GM21528 (cell line): ENCODE measurements around the gene FBLN2.

Experiments
- ATAC-seq: cut with Tn5 transposase; IDR thresholded peaks from one replicate; pipeline ENCODE4 v1.9.1; 2021; ENCODE audit warnings: mild to moderate bottlenecking, moderate library complexity; ENCODE audit not compliant: unreplicated experiment, low FRiP score

The FBLN2 gene

GRCh38 chr3:13673207-13673606 is 124.3 kb downstream of the FBLN2 start:
- no peak for ATAC-seq

- ATAC-seq = no peak
Observed at GRCh38 chr3:13674538-13675185, 125.7 kb downstream of the FBLN2 start.

GRCh38 chr3:13676356-13677017 is 127.6 kb downstream of the FBLN2 start:
- no peak for ATAC-seq

GRCh38 chr3:13677272-13677671 is 128.3 kb downstream of the FBLN2 start:
- ATAC-seq = no peak

- ATAC-seq = no peak
Observed at GRCh38 chr3:13681931-13682330, 133.0 kb downstream of the FBLN2 start.

- ATAC-seq = no peak
Observed at GRCh38 chr3:13682331-13683013, 133.5 kb downstream of the FBLN2 start.

GRCh38 chr3:13683288-13683687 is 134.4 kb downstream of the FBLN2 start:
- ATAC-seq = no peak

- ATAC-seq = no peak
Observed at GRCh38 chr3:13683772-13684171, 134.8 kb downstream of the FBLN2 start.

- no peak for ATAC-seq
Observed at GRCh38 chr3:13684350-13684749, 135.4 kb downstream of the FBLN2 start.

- ATAC-seq = no peak
Observed at GRCh38 chr3:13684854-13685253, 135.9 kb downstream of the FBLN2 start.

GRCh38 chr3:13685721-13686120 is 136.8 kb downstream of the FBLN2 start:
- no peak for ATAC-seq

GRCh38 chr3:13686367-13687160 is 137.6 kb downstream of the FBLN2 start:
- no peak for ATAC-seq

- ATAC-seq = no peak
Observed at GRCh38 chr3:13687517-13687943, 138.6 kb downstream of the FBLN2 start.
